Ovary (tissue), 9 donors: ENCODE data around the gene C1orf174. TPM values are rescaled to one million over a fixed set of nuclear protein-coding genes. Genes with fewer than 3 reads are reported as not detected.

Source experiments
- DNase-seq, 5 donors: peaks; one replicate each; pipeline ENCODE4 v3.0.0-alpha.2; 2019 to 2020
- H3K27ac ChIP-seq, 2 donors: fragments of 200-600 bp; one replicate each; pipeline versions ENCODE4 v1.5.1 to v1.8.0; 2019 to 2022
- H3K27me3 ChIP-seq: fragments of 200-600 bp; one replicate; pipeline ENCODE4 v1.8.0; 2022
- H3K36me3 ChIP-seq: fragments of 200-600 bp; sonication (generic); one replicate; pipeline ENCODE4 v1.5.1; 2019
- H3K4me1 ChIP-seq: one replicate; pipeline ENCODE4 v1.8.1; 2013; ENCODE audit warnings: mild to moderate bottlenecking, moderate library complexity; ENCODE audit not compliant: insufficient read depth
- H3K4me3 ChIP-seq: fragments of 200-600 bp; sonication (generic); one replicate; pipeline ENCODE4 v1.5.1; 2017
- H3K9me3 ChIP-seq, 2 donors: fragments of 200-600 bp in 1 of 2; sonication (generic) in 1 of 2; one replicate each; pipeline versions ENCODE4 v1.5.1 to v1.8.1; 2013 to 2019; ENCODE audit warnings: mild to moderate bottlenecking in 1 of 2, moderate library complexity in 1 of 2
- EP300 ChIP-seq: sonication (generic); formaldehyde crosslinking; IDR thresholded peaks from one replicate; pipeline ENCODE4 v1.6.1; 2017; ENCODE audit warnings: antibody characterized with exemption
- POLR2A ChIP-seq: fragments of 450-650 bp; IDR thresholded peaks from one replicate; pipeline ENCODE4 v1.6.1; 2017; ENCODE audit warnings: antibody characterized with exemption, mild to moderate bottlenecking, moderate library complexity
- WGBS, 3 donors: extraction: QIAGEN DNeasy Blood & Tissue Kit in 1 of 3; methylation state at CpG; one replicate each; pipeline versions ENCODE4 v1.1.5 to v1.1.7; 2013 to 2017; 5-methylcytosine and 5-hydroxymethylcytosine counted together
- intact Hi-C, 4 donors: fragments of 100-400 bp; cut with DNase I; formaldehyde crosslinking; loops; one replicate each; pipeline versions ENCODE4 v1.11.0 to v1.15.1; 2022 to 2023
- polyA plus RNA-seq, 2 donors: library from polyadenylated mRNA; stranded (reverse); fragments of 200-250 nt in 1 of 2; fragments of 350-450 nt in 1 of 2; fragmentation: Illumina TruSeq in 1 of 2; extraction: RNeasy Lipid Tissue Mini Kit (QIAGEN cat#74804) in 1 of 2; gene quantifications; one replicate each; pipeline ENCODE4 v1.2.3, GENCODE V29; 2013 to 2014
- total RNA-seq, 7 donors: library from RNA; depleted of rRNA in 2 of 7; stranded (reverse); fragments of >200 nt in 2 of 7; fragmentation: NEBNext Ultra II Directional in 3 of 7; extraction: Animal tissue kit (Norgen Biotek cat#: 25700) in 3 of 7; gene quantifications; one replicate each; pipeline versions ENCODE4 v1.1.0 to v1.2.4, GENCODE V29; 2016 to 2023
- TF ChIP-seq, protein P1 (sequence below), 3 donors: fragments of 450-650 bp in 2 of 3; fragments of 200-600 bp in 1 of 3; IDR thresholded peaks; one replicate each; pipeline versions ENCODE4 v1.5.1 to v1.8.0; 2016 to 2022; ENCODE audit warnings: antibody characterized with exemption in 3 of 3, mild to moderate bottlenecking in 1 of 3
- donor health status: DM: no; HTN: no; CAD: no; lungs with moderate emphysema.
- donor health status: DM: no; HTN: no; CAD: no.
- donor health status: Bipolar disorder and iron deficiency.
- donor health status: DM: yes; HTN: yes; CAD: no.
- donor health status: DM: no; HTN: no; CAD: no.
- donor health status: DM: yes; HTN: yes; CAD: no.

Gene C1orf174
- total and polyA plus RNA-seq, 9 donors: 12.9 to 23.9 (median 18.2) TPM

DNA sequence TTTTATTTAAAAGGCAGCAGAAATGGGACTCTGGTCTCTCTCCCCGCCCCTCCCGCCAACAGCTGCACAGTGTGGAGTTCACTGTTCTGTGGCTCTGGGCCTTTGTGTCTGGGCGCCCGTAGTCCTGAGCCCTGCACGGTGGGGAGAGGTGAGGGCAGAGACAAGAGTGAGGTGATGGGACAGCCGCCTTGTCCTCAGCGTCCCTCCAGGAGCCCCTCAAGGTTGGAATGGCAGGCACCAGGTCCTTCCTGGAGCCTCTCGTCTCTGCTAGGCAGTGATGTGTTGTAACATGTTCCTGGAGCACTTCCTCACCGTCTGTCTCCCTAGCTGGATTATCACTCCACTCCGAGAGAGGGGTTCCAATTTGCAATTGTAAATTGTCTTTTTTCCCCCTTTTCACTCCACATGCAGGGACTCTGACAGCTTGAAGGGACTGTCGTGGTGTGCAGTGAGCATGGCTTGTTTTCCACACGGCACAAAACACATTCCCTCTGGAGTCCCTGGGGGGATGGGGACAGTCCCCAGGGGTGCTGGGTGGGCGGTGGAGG is 44.6 kb upstream of the C1orf174 start:
- no peaks in the 10 kb centered on the region for H3K9me3 ChIP-seq
- no peak overlapping the region for H3K4me3 ChIP-seq
- no peak overlapping the region for H3K27ac ChIP-seq
- no peak for DNase-seq
- no peaks in the 10 kb centered on the region for H3K36me3 ChIP-seq
- TF ChIP-seq, protein P1, sequence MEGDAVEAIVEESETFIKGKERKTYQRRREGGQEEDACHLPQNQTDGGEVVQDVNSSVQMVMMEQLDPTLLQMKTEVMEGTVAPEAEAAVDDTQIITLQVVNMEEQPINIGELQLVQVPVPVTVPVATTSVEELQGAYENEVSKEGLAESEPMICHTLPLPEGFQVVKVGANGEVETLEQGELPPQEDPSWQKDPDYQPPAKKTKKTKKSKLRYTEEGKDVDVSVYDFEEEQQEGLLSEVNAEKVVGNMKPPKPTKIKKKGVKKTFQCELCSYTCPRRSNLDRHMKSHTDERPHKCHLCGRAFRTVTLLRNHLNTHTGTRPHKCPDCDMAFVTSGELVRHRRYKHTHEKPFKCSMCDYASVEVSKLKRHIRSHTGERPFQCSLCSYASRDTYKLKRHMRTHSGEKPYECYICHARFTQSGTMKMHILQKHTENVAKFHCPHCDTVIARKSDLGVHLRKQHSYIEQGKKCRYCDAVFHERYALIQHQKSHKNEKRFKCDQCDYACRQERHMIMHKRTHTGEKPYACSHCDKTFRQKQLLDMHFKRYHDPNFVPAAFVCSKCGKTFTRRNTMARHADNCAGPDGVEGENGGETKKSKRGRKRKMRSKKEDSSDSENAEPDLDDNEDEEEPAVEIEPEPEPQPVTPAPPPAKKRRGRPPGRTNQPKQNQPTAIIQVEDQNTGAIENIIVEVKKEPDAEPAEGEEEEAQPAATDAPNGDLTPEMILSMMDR (IDR thresholded peaks at IDR 0.05): no peak
- no peak for TF ChIP-seq EP300
- TF ChIP-seq POLR2A: no peak
- no peaks in the 10 kb centered on the region for H3K27me3 ChIP-seq
- peaks cover 2% of the 10 kb centered on the region for H3K4me1 ChIP-seq
- WGBS, 3 donors: 73 to 80% (median 78%) methylated on average over 13 of the region's 13 CpGs
- intact Hi-C loops: no loop called here

- no peaks in the 10 kb centered on the region for H3K27me3 ChIP-seq
- H3K9me3 ChIP-seq: no peaks in the 10 kb centered on the region
- intact Hi-C loops: no loop called here
- H3K4me3 ChIP-seq: no peak overlapping the region
- DNase-seq: no peak
- TF ChIP-seq EP300: no peak
- TF ChIP-seq POLR2A: no peak
- TF ChIP-seq, protein P1 (IDR thresholded peaks at IDR 0.05): no peak
- no peak overlapping the region for H3K27ac ChIP-seq
- H3K36me3 ChIP-seq: no peaks in the 10 kb centered on the region
- H3K4me1 ChIP-seq: peaks cover 2% of the 10 kb centered on the region
- 81 to 88% (median 82%) methylated on average over 29 of the region's 29 CpGs for WGBS, 3 donors
Observed at GRCh38 chr1:3943806-3944577, 43.9 kb upstream of the C1orf174 start.

DNA sequence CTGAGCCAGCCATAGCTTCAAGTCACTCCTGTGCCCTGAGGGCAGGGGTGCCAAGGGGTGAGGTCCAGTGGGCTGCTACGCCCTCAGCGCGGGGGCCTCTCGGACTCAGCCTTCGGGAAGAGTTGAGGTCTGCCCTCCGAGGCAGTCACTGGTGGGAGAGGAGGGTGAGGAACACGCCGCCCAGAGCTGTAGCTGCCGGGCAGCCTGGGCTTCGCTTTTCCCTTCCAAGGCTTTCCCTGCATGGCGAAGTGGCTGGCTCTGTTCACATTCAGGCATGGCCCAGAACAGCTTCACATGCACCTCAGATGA is 43.0 kb upstream of the C1orf174 start:
- Histone ChIP-seq H3K27me3 (no peaks in the 10 kb centered on the region), H3K4me1 (peaks cover 2% of the 10 kb centered on the region), H3K27ac (no peak overlapping the region), H3K36me3 (no peaks in the 10 kb centered on the region), H3K9me3 (no peaks in the 10 kb centered on the region), H3K4me3 (no peak overlapping the region)
- intact Hi-C loops: no loop called here
- TF ChIP-seq POLR2A (no peak), EP300 (no peak)
- TF ChIP-seq, protein P1 (IDR thresholded peaks at IDR 0.05): no peak
- no peak for DNase-seq
- 81 to 85% (median 85%) methylated on average over 11 of the region's 11 CpGs for WGBS, 3 donors

- Histone ChIP-seq H3K4me3 (no peak overlapping the region), H3K9me3 (no peaks in the 10 kb centered on the region), H3K27me3 (no peaks in the 10 kb centered on the region), H3K27ac (no peak overlapping the region), H3K4me1 (peaks cover 2% of the 10 kb centered on the region), H3K36me3 (no peaks in the 10 kb centered on the region)
- TF ChIP-seq POLR2A (no peak), EP300 (no peak)
- TF ChIP-seq, protein P1 (IDR thresholded peaks at IDR 0.05): no peak
- DNase-seq: no peak
- 69 to 82% (median 76%) methylated on average over 17 of the region's 17 CpGs for WGBS, 3 donors
- intact Hi-C loops: no loop called here
Observed at GRCh38 chr1:3942416-3943122, 42.5 kb upstream of the C1orf174 start.
